Activated naive CD4-positive, alpha-beta T cell treated with anti-CD3 and anti-CD28 coated beads for 36 hours (primary cell): ENCODE measurements around the gene ABTB2. TPM values are rescaled to one million over a fixed set of nuclear protein-coding genes. Genes with fewer than 3 reads are reported as not detected.
"Not testable (repeated sequence)": the region's sequence is repeated elsewhere in the genome, so short reads cannot be mapped to it uniquely, and the experiment has no call there.

Source experiments
- CTCF ChIA-PET: fragments of 350-600 bp; sonication (Branson Sonifier 250); formaldehyde crosslinking; loops from one replicate; lab custom pipeline; 2021; ENCODE audit warnings: antibody characterized with exemption; lab: Charles Lee
- DNase-seq: peaks from one replicate; pipeline ENCODE4 v3.0.0-alpha.2; 2020
- H3K27ac Mint-ChIP-seq: one replicate; pipeline ENCODE4 v1.8.0; 2021; ENCODE audit warnings: mild to moderate bottlenecking, mixed read lengths
- H3K27me3 Mint-ChIP-seq: one replicate; pipeline ENCODE4 v1.8.0; 2021; ENCODE audit warnings: low read depth, mixed read lengths
- H3K36me3 Mint-ChIP-seq: one replicate; pipeline ENCODE4 v1.8.0; 2021; ENCODE audit warnings: low read depth, mixed read lengths
- H3K4me1 Mint-ChIP-seq: one replicate; pipeline ENCODE4 v1.8.0; 2021; ENCODE audit warnings: low read depth, mixed read lengths
- H3K4me3 Mint-ChIP-seq: one replicate; pipeline ENCODE4 v1.8.0; 2021; ENCODE audit warnings: mild to moderate bottlenecking, moderate library complexity, mixed read lengths
- H3K9me3 Mint-ChIP-seq: one replicate; pipeline ENCODE4 v1.8.0; 2021; ENCODE audit warnings: mixed read lengths
- intact Hi-C: fragments of 100-400 bp; cut with micrococcal nuclease; formaldehyde crosslinking; loops from one replicate; pipeline ENCODE4 v1.15.1; 2023
- total RNA-seq, 2 experiments: library from RNA; stranded (reverse); gene quantifications; one replicate each; pipeline ENCODE4 v1.2.3, GENCODE V29; 2021

The ABTB2 gene
- total RNA-seq, 2 experiments from 2014 or later: 3.1 to 3.7 TPM

DNA sequence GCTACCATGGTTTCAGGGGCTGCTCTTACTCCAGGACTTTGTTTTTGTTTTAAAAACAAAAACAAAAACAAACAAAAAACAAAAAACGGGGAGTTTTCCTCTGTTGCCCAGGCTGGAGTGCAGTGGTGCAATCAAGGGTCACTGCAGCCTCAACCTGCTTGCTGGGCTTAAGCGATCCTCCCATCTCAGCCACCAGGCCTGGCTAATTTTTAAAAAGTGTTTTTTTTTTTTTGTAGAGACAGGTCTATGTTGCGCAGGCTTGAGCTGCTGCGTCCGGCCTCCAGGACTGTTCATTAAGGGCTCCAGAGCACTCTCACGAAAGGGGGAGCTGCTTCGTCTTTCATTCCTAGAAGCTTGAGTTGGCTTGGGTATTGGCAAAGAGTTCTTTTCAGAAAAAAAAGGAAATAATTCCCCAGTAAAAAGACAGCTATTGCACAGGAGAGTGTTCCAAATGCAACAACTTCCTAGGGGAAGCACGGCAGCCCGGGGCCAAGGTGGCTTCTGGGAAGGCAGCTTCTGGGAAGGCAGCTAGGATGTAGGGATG is 173.9 kb downstream of the ABTB2 start:
- no peak overlapping the region for H3K27ac Mint-ChIP-seq
- H3K36me3 Mint-ChIP-seq: no peaks in the 10 kb centered on the region
- no peaks in the 10 kb centered on the region for H3K27me3 Mint-ChIP-seq
- DNase-seq: no peak
- H3K4me1 Mint-ChIP-seq: peaks cover 25% of the 10 kb centered on the region
- H3K4me3 Mint-ChIP-seq: no peak overlapping the region
- CTCF ChIA-PET: interaction anchor here (0.6 to 5.8 kb wide), 3 partner anchors 9 to 284 kb away, joined by 3 to 29 read pairs (median 3); no protein-coding TSS in a partner anchor
- H3K9me3 Mint-ChIP-seq: no peaks in the 10 kb centered on the region
- intact Hi-C loops: loop anchor here (2.0 kb wide), 1 partner anchor 31 kb away; no protein-coding TSS in a partner anchor

DNA sequence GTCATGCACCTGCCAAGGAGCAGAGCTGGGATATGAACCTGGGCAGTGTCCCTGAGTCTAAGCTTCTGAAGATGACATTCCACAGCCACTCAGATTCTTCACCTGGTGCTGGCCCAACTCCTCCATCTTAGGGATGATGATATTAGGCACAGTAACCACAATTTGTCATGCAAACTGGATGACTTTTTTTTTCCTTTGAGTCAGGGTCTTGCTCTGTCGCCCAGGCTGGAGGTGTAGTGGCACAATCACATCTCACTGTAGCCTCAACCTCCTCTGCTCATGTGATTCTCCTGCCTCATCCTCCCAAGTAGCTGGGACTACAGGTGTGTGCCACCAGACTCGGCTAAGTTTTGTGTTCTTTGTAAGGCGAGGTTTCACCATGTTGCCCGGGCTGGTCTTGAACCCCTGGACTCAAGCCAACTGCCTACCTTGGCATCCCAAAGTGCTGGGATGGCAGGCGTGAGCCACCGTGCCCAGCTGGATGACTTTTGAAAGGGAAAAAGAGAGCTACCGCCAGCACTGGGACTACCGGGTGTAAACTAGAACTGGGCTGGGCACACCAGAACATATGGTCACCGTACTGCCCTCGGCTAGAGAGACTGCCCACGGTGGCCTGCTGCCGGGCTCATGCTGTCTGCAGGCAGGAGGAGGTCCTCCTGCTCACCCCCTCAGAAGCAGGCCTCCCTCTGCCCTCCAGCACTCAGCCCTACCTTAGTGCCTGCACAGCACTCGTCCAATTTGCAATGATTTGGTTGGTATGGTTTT is 174.7 kb downstream of the ABTB2 start:
- DNase-seq: peak; percentile 13
- CTCF ChIA-PET: interaction anchor here (0.6 to 5.8 kb wide), 4 partner anchors 8 to 154 kb away, joined by 3 to 29 read pairs (median 4); no protein-coding TSS in a partner anchor

GRCh38 chr11:34182425-34182824 is 175.4 kb downstream of the ABTB2 start:
- no peaks in the 10 kb centered on the region for H3K27me3 Mint-ChIP-seq
- H3K27ac Mint-ChIP-seq: no peak overlapping the region
- peaks cover 20% of the 10 kb centered on the region for H3K4me1 Mint-ChIP-seq
- no peaks in the 10 kb centered on the region for H3K36me3 Mint-ChIP-seq
- intact Hi-C loops: loop anchor here (2.0 kb wide), 1 partner anchor 32 kb away; no protein-coding TSS in a partner anchor
- H3K9me3 Mint-ChIP-seq: no peaks in the 10 kb centered on the region
- CTCF ChIA-PET: interaction anchor here (0.7 to 1.3 kb wide), 2 partner anchors 8 to 66 kb away, joined by 3 to 6 read pairs; no protein-coding TSS in a partner anchor
- no peak for DNase-seq
- no peak overlapping the region for H3K4me3 Mint-ChIP-seq

More for the DNA sequence above, 174.7 kb downstream of the ABTB2 start:
- intact Hi-C loops: loop anchor here (2.0 kb wide), 1 partner anchor 32 kb away; no protein-coding TSS in a partner anchor
- H3K36me3 Mint-ChIP-seq: no peaks in the 10 kb centered on the region
- no peak overlapping the region for H3K27ac Mint-ChIP-seq
- peaks cover 20% of the 10 kb centered on the region for H3K4me1 Mint-ChIP-seq
- H3K9me3 Mint-ChIP-seq: no peaks in the 10 kb centered on the region
- no peaks in the 10 kb centered on the region for H3K27me3 Mint-ChIP-seq
- no peak overlapping the region for H3K4me3 Mint-ChIP-seq

DNA sequence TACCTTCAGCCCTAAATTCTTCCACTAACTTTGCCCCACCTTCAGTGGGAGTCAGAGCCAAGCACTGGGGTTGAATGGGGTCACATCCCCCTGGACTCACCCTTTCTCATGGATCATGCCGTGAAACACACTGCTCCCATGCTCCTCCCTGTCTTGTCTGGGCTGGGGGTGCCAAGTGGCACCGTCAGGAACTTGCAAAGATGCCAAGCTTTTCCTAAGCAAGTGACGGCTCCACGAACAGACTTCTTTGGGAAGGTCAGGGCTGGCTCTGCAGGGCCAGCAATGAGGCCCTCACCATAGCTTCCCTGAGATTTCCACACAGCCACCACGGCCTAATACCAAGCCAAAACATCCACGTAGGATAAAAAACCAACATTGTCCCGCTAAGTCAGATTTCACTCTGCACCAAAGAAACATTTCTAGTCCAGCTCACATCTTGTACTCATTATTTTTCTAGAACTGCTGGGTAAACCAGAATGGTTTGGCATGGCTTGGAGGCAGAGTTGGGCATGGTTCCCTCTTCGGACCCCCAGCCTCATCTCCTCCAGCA is 175.9 kb downstream of the ABTB2 start:
- H3K27ac Mint-ChIP-seq: no peak overlapping the region
- H3K9me3 Mint-ChIP-seq: no peaks in the 10 kb centered on the region
- H3K4me3 Mint-ChIP-seq: no peak overlapping the region
- H3K4me1 Mint-ChIP-seq: peaks cover 20% of the 10 kb centered on the region
- CTCF ChIA-PET: interaction anchor here (0.7 to 2.2 kb wide), 3 partner anchors 7 to 286 kb away, joined by 3 to 8 read pairs (median 6); no protein-coding TSS in a partner anchor
- H3K27me3 Mint-ChIP-seq: no peaks in the 10 kb centered on the region
- intact Hi-C loops: loop anchor here (2.0 kb wide), 1 partner anchor 33 kb away; no protein-coding TSS in a partner anchor
- DNase-seq: no peak
- no peaks in the 10 kb centered on the region for H3K36me3 Mint-ChIP-seq

GRCh38 chr11:34181251-34181650 is 176.6 kb downstream of the ABTB2 start:
- H3K4me3 Mint-ChIP-seq: no peak overlapping the region
- H3K9me3 Mint-ChIP-seq: no peaks in the 10 kb centered on the region
- CTCF ChIA-PET: interaction anchor here (0.7 to 2.2 kb wide), 3 partner anchors 177 to 328 kb away, joined by 3 to 8 read pairs (median 4); partner anchors contain the start of gene ABTB2
- intact Hi-C loops: no loop called here
- H3K27ac Mint-ChIP-seq: no peak overlapping the region
- no peaks in the 10 kb centered on the region for H3K36me3 Mint-ChIP-seq
- DNase-seq: peak; percentile 44
- peaks cover 22% of the 10 kb centered on the region for H3K4me1 Mint-ChIP-seq
- H3K27me3 Mint-ChIP-seq: no peaks in the 10 kb centered on the region

DNA sequence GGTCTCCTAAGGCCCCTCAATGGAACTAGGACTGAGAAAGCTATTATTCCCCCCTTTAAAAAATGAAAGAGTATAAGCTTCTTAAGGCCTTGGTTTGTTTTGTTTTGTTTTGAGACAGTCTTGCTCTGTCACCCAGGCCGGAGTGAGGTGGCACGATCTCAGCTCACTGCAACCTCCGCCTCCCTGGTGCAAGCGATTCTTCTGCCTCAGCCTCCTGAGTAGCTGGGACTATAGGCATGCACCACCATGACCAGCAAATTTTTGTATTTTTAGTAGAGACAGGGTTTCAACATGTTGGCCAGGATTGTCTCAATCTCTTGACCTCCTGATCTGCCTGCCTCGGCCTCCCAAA is 177.0 kb downstream of the ABTB2 start:
- CTCF ChIA-PET: interaction anchor here (0.5 to 2.2 kb wide), 4 partner anchors 177 to 328 kb away, joined by 3 to 8 read pairs (median 4); partner anchors contain the start of gene ABTB2
- intact Hi-C loops, H3K27ac Mint-ChIP-seq, H3K9me3 Mint-ChIP-seq, H3K27me3 Mint-ChIP-seq, H3K36me3 Mint-ChIP-seq, H3K4me3 Mint-ChIP-seq, DNase-seq: not testable (repeated sequence)
- H3K4me1 Mint-ChIP-seq: peaks cover 23% of the 10 kb centered on the region

GRCh38 chr11:34180040-34180813 is 177.6 kb downstream of the ABTB2 start:
- CTCF ChIA-PET: interaction anchor here (0.5 to 2.2 kb wide), 3 partner anchors 178 to 288 kb away, joined by 4 to 8 read pairs (median 5); partner anchors contain the start of gene ABTB2
- peak; percentile 42 for DNase-seq
- no peaks in the 10 kb centered on the region for H3K36me3 Mint-ChIP-seq
- H3K9me3 Mint-ChIP-seq: no peaks in the 10 kb centered on the region
- H3K4me3 Mint-ChIP-seq: no peak overlapping the region
- peaks cover 29% of the 10 kb centered on the region for H3K4me1 Mint-ChIP-seq
- no peaks in the 10 kb centered on the region for H3K27me3 Mint-ChIP-seq
- intact Hi-C loops: no loop called here
- H3K27ac Mint-ChIP-seq: no peak overlapping the region

GRCh38 chr11:34179026-34179675 is 178.7 kb downstream of the ABTB2 start:
- Mint-ChIP-seq H3K27me3 (no peaks in the 10 kb centered on the region), H3K36me3 (no peaks in the 10 kb centered on the region), H3K4me1 (peaks cover 37% of the 10 kb centered on the region), H3K27ac (no peak overlapping the region), H3K4me3 (no peak overlapping the region), H3K9me3 (no peaks in the 10 kb centered on the region)
- intact Hi-C loops: loop anchor here (10.0 kb wide), 1 partner anchor 324 kb away; no protein-coding TSS in a partner anchor
- DNase-seq: no peak
- CTCF ChIA-PET: interaction anchor here (0.6 to 1.2 kb wide), 3 partner anchors 9 to 920 kb away, joined by 3 to 5 read pairs (median 3); no protein-coding TSS in a partner anchor

DNA sequence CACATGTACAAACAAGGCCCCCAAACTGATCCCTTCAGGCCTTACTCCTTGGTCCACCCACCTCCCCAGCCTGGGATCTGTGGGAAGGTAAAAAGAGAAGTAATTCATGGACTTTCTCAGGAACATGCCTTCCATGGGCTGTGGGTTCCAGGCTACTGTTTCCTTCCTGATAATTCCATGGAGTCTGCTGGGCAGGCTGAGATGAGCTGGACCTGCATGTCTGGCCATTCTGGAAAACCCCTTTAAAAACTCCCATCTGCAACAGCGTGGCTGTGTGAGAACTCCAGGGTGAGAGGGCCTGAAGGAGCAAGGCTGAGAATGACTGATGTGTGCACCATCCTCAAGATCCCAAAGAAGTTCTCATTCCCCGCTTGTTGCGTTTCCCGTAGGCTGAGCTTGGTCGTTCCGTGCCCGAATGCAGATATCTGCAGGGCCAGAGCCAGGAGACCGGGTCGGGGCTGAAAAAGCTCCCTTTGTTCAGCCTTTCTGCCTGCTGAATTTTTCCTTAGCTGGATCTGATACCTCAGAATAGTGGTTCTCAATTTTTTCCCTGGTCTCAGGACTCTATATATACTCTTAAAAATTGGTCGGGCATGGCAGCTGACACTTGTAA is 179.5 kb downstream of the ABTB2 start:
- peaks cover 41% of the 10 kb centered on the region for H3K4me1 Mint-ChIP-seq
- no peaks in the 10 kb centered on the region for H3K27me3 Mint-ChIP-seq
- no peak overlapping the region for H3K4me3 Mint-ChIP-seq
- no peak overlapping the region for H3K27ac Mint-ChIP-seq
- no peak for DNase-seq
- intact Hi-C loops: loop anchor here (10.0 kb wide), 1 partner anchor 324 kb away; no protein-coding TSS in a partner anchor
- H3K9me3 Mint-ChIP-seq: no peaks in the 10 kb centered on the region
- no peaks in the 10 kb centered on the region for H3K36me3 Mint-ChIP-seq
- CTCF ChIA-PET: interaction anchor here (0.9 to 1.2 kb wide), 3 partner anchors 8 to 290 kb away, joined by 3 to 5 read pairs (median 4); no protein-coding TSS in a partner anchor

- intact Hi-C loops: loop anchor here (10.0 kb wide), 1 partner anchor 322 kb away; no protein-coding TSS in a partner anchor
- CTCF ChIA-PET: interaction anchor here (0.6 to 5.1 kb wide), 4 partner anchors 74 to 185 kb away, joined by 3 to 31 read pairs (median 10); partner anchors contain the start of gene ABTB2
Measured at GRCh38 chr11:34176751-34177209, 181.0 kb downstream of the ABTB2 start.

More at GRCh38 chr11:34176751-34177209, 181.0 kb downstream of the ABTB2 start:
- Mint-ChIP-seq H3K27me3 (no peaks in the 10 kb centered on the region), H3K4me3 (no peak overlapping the region), H3K4me1 (peaks cover 34% of the 10 kb centered on the region), H3K36me3 (no peaks in the 10 kb centered on the region), H3K27ac (no peak overlapping the region), H3K9me3 (no peaks in the 10 kb centered on the region)
- no peak for DNase-seq
